Right kidney (tissue), 1 donor: ENCODE results near the gene ZC3H10.

ENCODE experiments used
- DNase-seq: peaks from one replicate; pipeline ENCODE4 v3.0.0-alpha.2; 2016

The ZC3H10 gene

DNA sequence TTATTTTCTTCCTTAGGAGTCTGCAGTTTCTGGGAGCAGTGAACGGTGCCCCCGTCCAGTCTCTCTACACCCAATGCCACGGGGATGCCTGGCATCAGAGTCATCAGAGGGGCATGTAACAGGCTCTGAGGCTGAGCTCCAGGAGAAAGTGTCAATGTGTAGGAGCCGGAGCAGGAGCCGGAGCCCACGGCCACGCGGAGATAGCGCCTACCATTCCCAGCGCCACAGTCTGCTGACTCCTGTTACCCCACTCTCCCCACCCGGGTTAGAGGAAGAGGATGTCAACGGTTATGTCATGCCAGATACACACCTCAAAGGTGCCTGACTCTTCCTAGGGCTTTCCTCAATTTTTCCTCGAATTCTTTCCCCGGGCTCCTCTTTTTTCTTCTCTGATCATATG lies 17.0 kb upstream of the ZC3H10 start:
- no peak for DNase-seq

DNA sequence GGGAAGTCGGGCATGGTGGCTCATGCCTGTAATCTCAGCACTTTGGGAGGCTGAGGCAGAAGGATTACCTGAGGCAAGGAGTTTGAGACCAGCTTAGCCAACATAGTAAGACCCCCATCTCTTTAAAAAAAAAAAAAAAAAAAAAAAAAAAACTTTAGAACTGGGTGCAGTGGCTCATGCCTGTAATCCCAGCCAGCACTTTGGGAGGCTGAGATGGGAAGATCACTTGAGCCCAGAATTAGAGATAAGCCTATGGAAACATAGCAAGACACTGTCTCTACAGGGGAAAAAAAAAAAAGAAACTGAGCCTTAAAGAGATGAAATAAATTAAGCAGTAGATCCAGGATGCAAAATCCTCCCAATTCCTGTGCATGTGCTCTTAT lies 15.4 kb upstream of the ZC3H10 start:
- DNase-seq: no peak

GRCh38 chr12:56103066-56103711 lies 14.9 kb upstream of the ZC3H10 start:
- DNase-seq: no peak

DNA sequence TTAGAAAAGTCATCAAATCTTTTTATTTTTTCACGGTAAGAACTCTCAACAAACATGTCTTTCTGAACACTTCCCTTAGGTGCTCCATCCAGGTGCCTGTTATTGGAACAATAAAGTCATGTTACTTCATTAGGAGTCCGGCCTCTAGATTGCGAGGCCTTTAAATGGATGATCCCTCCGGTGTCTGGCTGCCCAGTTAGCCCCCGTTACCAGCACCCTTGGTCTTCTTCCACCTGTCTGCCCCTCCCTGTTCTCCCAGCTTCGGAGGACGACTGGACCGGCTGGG lies 14.3 kb upstream of the ZC3H10 start:
- DNase-seq: no peak

DNA sequence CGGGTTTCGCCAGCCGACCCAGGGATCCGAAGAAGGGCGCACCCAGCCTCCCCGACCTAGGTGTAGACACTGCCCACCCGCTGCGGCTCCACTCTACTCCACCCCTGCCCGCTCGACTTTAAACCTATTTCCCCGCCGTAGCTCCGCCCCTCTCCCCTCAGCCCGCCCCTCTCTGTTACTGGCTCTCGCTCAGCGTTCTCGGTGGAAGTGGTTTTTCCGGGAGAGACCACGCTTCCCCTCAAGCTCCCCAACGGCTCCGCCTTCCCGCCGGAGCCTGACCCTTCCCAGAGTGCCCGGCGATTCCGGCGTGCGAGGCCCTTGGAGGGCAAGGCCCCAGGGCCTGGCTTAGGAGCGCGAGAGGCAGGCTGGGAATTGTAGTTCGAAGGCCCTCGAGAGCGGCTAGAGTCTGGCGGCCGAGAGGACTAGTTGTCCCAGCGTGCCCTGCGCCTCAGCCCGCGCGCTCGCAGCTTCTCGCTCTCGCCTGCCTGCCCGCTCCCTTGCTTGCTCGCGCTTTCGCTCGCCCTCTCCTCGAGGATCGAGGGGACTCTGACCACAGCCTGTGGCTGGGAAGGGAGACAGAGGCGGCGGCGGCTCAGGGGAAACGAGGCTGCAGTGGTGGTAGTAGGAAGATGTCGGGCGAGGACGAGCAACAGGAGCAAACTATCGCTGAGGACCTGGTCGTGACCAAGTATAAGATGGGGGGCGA lies 13.8 kb upstream of the ZC3H10 start, which contains the start of gene PA2G4:
TSS of gene PA2G4 (plus strand) at position 451 of the 706 bp plus-strand sequence. CDS start at position 630, 179 bp downstream.
- DNase-seq: peak; percentile 85

- DNase-seq: no peak
Measured at GRCh38 chr12:56104815-56105608, 13.1 kb upstream of the ZC3H10 start.

DNA sequence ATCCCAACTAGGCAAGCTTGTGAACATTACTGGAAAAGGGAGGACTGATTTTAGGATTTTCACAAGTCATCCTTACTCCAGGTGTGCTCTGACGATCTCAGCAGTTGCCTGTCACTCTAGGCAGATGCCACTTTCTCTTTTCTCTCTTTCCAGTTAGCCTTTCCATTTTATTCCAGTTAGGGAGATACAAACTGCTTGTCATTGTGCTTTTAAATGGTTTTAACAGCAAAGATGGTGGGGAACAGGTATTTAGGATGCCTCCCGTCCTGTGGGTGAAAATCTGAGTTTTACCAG lies 12.5 kb upstream of the ZC3H10 start:
- no peak for DNase-seq

GRCh38 chr12:56107242-56107641 lies 10.8 kb upstream of the ZC3H10 start:
- DNase-seq: no peak

GRCh38 chr12:56110571-56110970 lies 7.5 kb upstream of the ZC3H10 start:
- DNase-seq: no peak

DNA sequence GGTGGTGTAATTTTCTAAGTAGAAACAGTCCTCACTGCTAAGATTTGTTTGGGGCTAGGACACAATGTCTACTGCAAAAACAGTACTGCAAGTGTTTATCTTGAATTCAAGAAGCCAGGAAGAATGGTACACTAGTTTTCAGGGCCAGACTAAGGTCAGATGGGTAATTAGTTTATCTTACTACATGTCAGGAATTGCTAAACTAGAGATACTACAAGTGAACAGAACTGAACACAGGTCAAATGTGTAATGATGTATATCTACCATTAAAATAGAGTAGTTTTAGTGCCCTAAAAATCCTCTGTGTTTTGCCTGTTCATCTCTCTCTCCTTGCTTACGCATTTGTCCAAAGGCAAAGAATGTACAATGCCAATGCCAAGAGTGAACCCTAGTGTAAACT lies 4.0 kb upstream of the ZC3H10 start:
- no peak for DNase-seq

- DNase-seq: no peak
Measured at GRCh38 chr12:56115329-56115728, 2.7 kb upstream of the ZC3H10 start.

DNA sequence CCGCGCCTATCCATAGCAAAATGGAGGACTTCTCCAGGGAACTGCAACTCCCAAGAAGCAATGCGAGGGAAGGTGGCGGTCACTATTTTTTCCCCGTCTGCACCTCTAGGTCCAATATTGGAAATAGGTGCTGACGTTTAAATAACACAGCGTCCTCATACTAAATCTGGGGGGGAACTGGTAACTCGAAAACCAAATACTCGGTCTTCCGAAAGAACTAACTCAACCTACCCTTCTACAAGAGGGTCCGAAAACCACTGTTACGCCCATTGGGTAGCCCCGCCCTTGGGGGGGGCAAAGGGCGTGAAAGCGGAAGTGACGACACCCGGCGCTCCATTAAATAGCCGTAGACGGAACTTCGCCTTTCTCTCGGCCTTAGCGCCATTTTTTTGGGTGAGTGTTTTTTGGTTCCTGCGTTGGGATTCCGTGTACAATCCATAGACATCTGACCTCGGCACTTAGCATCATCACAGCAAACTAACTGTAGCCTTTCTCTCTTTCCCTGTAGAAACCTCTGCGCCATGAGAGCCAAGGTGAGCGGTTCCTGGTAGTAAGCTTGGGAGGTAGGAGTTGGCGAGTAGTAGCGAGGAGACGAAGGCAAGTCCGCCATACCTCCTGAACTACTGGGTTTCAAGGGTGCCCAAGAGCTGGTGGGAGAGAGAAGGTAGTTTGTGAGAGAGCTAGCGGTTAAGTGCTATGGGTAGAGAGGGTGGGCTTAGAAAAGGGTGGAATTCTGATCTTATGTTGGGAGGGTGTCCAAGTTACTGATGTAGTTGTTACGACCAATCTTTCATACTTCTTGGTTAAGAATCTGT lies 1.6 kb upstream of the ZC3H10 start, which contains the start of gene RPL41:
TSS of gene RPL41 (plus strand) at position 367 of the 815 bp plus-strand sequence.
- DNase-seq: peak; percentile 99

GRCh38 chr12:56117082-56117706 lies 872 bp upstream of the ZC3H10 start:
- DNase-seq: peak; percentile 25

DNA sequence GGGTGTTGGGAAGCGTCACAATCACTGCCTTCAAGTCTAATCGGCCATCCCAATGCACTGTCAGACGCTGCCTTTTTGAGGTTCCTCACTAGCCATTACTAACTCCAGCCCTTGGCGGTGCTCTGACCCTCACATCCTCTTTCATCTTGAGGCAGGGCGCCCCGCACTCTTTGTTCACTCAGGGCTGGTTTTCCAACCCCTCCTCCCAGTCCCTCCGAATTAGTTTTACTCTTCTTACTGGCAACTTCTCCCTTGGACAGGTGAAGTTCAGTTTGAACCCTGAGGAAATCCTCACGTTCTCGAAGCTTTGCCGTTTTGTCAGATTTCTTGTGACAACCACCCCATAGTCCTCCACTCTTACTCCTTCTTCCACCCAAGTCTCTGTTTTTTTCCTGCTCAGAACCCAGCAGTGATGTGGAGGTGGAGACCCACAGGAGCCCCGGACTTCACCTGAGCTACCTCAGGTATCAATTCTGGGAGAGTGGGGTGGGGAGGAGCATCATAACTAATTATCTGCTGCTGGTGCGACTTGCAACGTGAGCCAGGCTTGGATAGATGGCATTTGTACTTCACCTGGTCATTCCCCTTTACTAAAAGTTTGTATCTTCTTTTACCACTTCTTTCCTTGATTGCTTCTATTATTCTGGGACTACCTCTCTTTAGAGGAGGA lies 757 bp downstream of the ZC3H10 start:
- peak; percentile 51 for DNase-seq

DNA sequence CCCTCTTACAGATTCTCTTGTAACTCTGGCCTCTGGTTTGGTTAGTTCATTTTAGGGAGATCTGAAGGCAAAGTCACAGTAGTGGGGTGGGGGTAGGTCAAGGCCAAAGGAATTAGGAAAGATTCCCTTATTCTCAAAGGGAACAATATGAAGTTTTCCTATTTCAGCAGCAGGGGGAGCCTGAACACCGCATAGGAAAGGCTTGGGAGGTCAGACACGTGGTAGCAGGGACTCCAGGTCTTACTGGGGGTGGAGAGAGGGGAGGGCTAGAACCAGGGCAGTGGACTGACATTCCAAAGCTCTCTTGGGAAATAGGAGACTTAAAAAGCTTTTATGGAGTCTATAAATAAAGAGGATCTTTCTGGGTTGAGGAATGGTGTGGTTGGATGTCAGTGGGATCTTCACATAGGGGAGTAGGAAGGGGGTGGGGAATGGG lies 1.3 kb downstream of the ZC3H10 start:
- DNase-seq: peak; percentile 56

- no peak for DNase-seq
Measured at GRCh38 chr12:56120158-56120846, 2.2 kb downstream of the ZC3H10 start.

DNA sequence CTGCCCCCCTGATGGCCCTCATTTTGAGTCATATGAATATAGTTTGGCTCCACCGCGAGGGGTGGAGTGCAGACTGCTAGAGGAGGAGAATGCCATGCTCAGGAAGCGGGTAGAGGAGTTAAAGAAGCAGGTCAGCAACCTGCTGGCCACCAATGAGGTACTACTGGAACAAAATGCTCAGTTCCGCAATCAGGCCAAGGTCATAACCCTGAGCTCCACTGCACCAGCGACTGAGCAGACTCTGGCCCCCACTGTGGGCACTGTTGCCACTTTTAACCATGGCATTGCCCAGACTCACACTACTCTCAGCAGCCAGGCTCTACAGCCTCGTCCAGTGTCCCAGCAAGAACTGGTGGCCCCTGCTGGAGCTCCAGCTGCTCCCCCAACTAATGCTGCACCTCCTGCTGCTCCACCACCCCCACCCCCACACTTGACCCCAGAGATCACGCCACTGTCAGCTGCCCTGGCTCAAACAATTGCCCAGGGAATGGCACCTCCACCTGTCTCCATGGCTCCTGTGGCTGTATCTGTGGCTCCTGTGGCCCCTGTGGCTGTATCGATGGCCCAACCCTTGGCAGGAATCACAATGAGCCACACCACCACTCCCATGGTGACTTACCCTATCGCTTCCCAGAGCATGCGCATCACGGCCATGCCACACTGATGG lies 3.3 kb downstream of the ZC3H10 start:
- DNase-seq: no peak

GRCh38 chr12:56122637-56123036 lies 4.6 kb downstream of the ZC3H10 start:
- DNase-seq: no peak

DNA sequence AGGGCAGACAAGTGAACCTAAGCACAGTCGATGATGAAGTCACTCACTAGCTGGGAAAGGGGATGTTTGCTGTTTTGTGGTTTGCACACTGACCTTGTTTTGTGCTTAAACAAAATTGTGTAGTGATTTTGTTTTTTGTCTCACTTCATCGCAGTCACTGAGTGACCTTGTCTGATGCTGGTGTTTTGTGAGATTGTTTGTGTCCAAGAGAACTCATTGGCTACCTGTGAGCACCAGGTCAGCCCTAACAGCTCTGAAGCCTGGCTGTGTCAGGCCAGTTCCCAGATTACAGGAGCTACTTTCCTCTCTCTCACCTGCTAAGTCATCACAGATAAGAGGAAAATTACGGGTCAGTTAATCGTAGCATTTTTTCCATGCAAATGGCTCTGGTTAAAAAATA lies 6.1 kb downstream of the ZC3H10 start:
- no peak for DNase-seq

DNA sequence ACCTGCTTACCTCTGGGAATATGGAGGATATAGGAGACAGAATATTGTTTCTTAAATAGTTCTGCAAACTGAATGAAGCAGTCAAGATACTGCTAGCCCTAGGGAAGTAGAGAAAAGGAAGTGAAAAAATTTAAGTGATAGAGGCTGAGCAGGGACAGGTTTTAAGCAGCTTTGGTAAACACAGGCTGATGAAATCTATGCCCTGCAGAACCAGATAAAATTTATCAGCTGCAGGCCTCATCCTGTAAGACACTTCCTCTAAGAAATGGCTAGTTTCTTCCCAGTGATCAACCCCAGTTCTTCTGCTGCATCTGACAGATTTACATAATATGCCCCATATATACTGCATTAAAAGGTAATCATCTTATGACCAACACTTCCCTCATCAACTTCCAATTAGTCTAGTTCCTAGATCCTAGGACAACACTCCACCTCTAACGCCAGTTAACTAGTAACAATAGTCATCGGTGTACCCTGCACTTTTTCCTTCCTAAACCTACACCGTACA lies 8.7 kb downstream of the ZC3H10 start:
- DNase-seq: no peak
